ENCODE data around the gene SLC22A14. TPM values are rescaled to one million over a fixed set of nuclear protein-coding genes. Genes with fewer than 3 reads are reported as not detected.
"Not testable (repeated sequence)": the region's sequence is repeated elsewhere in the genome, so short reads cannot be mapped to it uniquely, and the experiment has no call there.

Gene SLC22A14, protein sequence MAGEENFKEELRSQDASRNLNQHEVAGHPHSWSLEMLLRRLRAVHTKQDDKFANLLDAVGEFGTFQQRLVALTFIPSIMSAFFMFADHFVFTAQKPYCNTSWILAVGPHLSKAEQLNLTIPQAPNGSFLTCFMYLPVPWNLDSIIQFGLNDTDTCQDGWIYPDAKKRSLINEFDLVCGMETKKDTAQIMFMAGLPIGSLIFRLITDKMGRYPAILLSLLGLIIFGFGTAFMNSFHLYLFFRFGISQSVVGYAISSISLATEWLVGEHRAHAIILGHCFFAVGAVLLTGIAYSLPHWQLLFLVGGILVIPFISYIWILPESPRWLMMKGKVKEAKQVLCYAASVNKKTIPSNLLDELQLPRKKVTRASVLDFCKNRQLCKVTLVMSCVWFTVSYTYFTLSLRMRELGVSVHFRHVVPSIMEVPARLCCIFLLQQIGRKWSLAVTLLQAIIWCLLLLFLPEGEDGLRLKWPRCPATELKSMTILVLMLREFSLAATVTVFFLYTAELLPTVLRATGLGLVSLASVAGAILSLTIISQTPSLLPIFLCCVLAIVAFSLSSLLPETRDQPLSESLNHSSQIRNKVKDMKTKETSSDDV
- total RNA-seq: 1 to 10 TPM in 1 of 4 donors, not detected in 3; 5.0 TPM

GRCh38 chr3:38281895-38282686 is at the start of gene SLC22A14:
SLC22A14 (plus strand) TSS chr3:38282294; CDS start chr3:38306027, 23,733 bp downstream.
- no peaks in the 10 kb centered on the region for H3K36me3 ChIP-seq
- H3K27ac ChIP-seq: no peak within 1 kb of the TSS
- DNase-seq: no peak
- no peaks in the 10 kb centered on the region for H3K9me3 ChIP-seq
- H3K4me1 ChIP-seq: no peaks in the 10 kb centered on the region
- H3K27me3 ChIP-seq: no peaks in the 10 kb centered on the region
- no peak within 1 kb of the TSS for H3K4me3 ChIP-seq
- no peak for TF ChIP-seq POLR2A (IDR thresholded peaks at IDR 0.05)
- TF ChIP-seq, protein P1, sequence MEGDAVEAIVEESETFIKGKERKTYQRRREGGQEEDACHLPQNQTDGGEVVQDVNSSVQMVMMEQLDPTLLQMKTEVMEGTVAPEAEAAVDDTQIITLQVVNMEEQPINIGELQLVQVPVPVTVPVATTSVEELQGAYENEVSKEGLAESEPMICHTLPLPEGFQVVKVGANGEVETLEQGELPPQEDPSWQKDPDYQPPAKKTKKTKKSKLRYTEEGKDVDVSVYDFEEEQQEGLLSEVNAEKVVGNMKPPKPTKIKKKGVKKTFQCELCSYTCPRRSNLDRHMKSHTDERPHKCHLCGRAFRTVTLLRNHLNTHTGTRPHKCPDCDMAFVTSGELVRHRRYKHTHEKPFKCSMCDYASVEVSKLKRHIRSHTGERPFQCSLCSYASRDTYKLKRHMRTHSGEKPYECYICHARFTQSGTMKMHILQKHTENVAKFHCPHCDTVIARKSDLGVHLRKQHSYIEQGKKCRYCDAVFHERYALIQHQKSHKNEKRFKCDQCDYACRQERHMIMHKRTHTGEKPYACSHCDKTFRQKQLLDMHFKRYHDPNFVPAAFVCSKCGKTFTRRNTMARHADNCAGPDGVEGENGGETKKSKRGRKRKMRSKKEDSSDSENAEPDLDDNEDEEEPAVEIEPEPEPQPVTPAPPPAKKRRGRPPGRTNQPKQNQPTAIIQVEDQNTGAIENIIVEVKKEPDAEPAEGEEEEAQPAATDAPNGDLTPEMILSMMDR (IDR thresholded peaks at IDR 0.05): no peak

DNA sequence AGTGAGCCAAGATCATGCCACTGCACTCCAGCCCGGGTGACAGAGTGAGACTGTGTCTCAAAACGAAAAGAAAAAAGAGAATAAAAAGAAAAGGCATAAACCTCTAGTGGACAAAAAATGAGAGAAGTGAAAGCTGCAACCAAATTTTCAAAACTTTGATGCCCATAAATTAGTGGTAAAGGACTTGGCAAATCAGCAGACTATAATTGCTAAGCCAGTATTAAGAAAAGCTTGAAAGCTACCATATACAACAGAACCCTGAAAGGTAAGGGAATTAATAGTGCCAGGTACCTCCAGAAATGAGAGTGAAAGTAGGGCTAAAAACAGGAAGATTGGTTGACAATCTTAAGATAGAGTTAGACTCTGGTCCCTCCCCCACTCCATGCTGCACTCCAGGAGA is 49.4 kb upstream of the SLC22A14 start:
- Histone ChIP-seq H3K27me3 (no peaks in the 10 kb centered on the region), H3K4me3 (no peak overlapping the region), H3K9me3 (peaks cover 0 to 3% (median 0%) of the 10 kb centered on the region in 4 donors), H3K27ac (no peak overlapping the region), H3K4me1 (no peaks in the 10 kb centered on the region), H3K36me3 (peaks cover 0 to 71% (median 0%) of the 10 kb centered on the region in 3 donors)
- no peak for DNase-seq
- TF ChIP-seq POLR2A (IDR thresholded peaks at IDR 0.05): no peak
- TF ChIP-seq, protein P1 (IDR thresholded peaks at IDR 0.05): no peak

DNA sequence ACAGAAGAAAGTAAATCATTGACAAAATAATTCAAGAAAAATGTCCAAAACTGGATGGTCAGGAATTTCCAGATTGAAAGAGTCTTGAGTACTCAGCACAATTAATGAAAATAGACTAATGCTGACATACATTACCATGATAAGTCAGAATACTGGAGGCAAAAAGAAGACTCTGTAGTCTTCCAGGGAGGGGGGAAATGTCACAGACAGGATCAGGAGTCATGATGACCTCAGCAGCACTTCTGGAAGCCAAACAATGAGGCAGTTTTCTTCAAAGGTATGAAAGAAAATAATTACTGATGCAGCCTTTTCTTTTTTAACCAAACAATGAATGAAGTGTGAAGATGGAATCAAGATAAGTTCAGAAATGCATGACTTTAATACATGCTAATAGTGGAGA is 46.6 kb upstream of the SLC22A14 start:
- peaks cover 0 to 66% (median 0%) of the 10 kb centered on the region in 3 donors for H3K36me3 ChIP-seq
- H3K27ac ChIP-seq: no peak overlapping the region
- H3K9me3 ChIP-seq: peaks cover 0 to 3% (median 0%) of the 10 kb centered on the region in 4 donors
- H3K4me3 ChIP-seq: no peak overlapping the region
- no peaks in the 10 kb centered on the region for H3K27me3 ChIP-seq
- H3K4me1 ChIP-seq: no peaks in the 10 kb centered on the region
- no peak for TF ChIP-seq POLR2A (IDR thresholded peaks at IDR 0.05)
- TF ChIP-seq, protein P1 (IDR thresholded peaks at IDR 0.05): no peak
- no peak for DNase-seq

DNA sequence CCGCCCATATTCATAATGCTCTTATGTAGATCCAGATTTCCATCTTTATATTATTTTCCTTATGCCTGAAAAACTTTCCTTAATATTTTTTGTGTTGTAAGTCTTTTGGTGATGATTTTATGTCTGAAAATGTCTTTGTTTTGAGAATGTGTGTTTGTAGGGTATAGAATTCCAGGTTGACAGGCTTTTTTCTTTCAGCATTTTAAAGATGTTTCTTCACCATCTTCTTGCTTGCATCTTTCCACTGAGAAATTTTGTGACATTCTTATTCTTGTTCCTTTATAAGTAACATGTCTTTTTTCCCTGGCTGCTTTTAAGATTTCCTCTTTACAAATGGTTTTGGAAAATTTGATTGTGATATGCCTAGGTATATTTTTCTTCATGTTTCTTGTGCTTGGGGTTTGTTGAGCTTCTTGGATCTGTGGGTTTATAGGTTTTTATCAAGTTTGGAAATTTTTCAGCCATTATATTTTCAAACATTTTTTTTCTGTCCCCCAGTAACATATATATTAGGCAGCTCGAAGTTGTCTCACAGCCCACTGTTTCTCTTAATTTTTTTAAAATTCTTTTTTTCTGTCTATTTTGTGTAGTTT is 43.6 kb upstream of the SLC22A14 start:
- TF ChIP-seq, protein P1 (IDR thresholded peaks at IDR 0.05): no peak
- TF ChIP-seq POLR2A (IDR thresholded peaks at IDR 0.05): no peak
- H3K4me1 ChIP-seq: no peaks in the 10 kb centered on the region
- H3K9me3 ChIP-seq: peaks cover 0 to 3% (median 0%) of the 10 kb centered on the region in 4 donors
- peaks cover 0 to 47% (median 0%) of the 10 kb centered on the region in 3 donors for H3K36me3 ChIP-seq
- no peak overlapping the region for H3K27ac ChIP-seq
- H3K27me3 ChIP-seq: no peaks in the 10 kb centered on the region
- H3K4me3 ChIP-seq: no peak overlapping the region
- no peak for DNase-seq

- H3K4me1 ChIP-seq, H3K9me3 ChIP-seq, H3K4me3 ChIP-seq, DNase-seq, H3K27me3 ChIP-seq, H3K27ac ChIP-seq: not testable (repeated sequence)
- H3K36me3 ChIP-seq: peaks cover 0 to 31% (median 0%) of the 10 kb centered on the region in 3 donors
Observed at GRCh38 chr3:38242812-38243211, 39.3 kb upstream of the SLC22A14 start.

Measured in Peyer's patch (tissue), 4 donors.